ENCODE data around the gene PI4KA.
A peak's percentile ranks its signal among the peaks of the same experiment; 100 is the strongest.
"Not testable (repeated sequence)": the region's sequence is repeated elsewhere in the genome, so short reads cannot be mapped to it uniquely, and the experiment has no call there.

The PI4KA gene

GRCh38 chr22:20858615-20859416 is at the start of gene PI4KA, which contains the start of gene SNAP29:
Gene PI4KA (minus strand): TSS chr22:20858811. CDS start chr22:20858725, 86 bp downstream.
Gene SNAP29 (plus strand): TSS chr22:20859007. CDS start chr22:20859111, 104 bp downstream.
- DNase-seq: peak; percentile 95

- no peak for DNase-seq
Observed at GRCh38 chr22:20906387-20906767, 47.8 kb upstream of the PI4KA start.

- no peak for DNase-seq
Observed at GRCh38 chr22:20905415-20906386, 47.1 kb upstream of the PI4KA start.

GRCh38 chr22:20904980-20905355 is 46.4 kb upstream of the PI4KA start:
- no peak for DNase-seq

DNA sequence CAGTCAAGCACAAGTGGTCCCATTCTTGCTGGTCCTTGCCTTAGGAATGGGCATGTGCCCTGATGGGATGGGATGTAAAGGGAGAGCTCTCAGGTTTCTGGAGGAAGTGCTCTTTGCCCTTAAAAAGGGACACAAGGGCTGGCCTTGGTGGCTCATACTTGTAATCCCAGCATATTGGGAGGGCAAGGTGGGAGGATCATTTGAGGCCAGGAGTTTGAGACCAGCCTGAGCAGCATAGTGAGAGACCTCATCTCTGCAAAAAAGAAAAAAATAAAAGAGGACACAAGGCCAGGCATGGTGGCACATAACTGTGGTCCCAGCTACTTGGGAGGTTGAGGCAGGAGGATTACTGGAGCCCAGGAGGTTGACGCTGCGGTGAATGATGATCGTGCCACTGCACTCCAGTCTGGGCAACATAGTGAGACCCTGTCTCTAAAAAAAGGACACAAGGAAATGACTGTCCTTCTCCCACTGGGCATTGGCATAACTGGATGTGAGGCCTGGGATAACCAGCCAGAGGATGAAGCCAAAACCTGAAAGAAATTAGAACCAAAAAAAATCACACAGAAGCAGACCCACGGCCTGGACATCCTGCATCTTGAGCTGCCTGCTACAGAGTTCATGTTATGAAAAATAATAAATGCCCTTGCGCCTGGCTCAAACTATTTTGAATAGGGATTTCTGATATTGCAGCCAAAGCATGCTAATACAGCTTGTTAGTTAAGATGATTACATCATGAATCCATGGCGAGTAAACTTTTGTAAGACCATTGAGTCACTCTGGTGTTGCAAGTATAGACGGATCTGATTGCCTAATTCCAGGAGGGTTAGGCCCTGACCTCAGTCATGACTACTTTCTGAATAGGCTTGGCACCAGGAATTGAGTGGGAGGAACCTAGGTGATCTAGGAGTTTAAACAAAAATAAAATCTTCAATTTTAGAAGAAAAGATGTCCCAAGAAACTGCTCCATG is 45.7 kb upstream of the PI4KA start:
- DNase-seq: no peak

DNA sequence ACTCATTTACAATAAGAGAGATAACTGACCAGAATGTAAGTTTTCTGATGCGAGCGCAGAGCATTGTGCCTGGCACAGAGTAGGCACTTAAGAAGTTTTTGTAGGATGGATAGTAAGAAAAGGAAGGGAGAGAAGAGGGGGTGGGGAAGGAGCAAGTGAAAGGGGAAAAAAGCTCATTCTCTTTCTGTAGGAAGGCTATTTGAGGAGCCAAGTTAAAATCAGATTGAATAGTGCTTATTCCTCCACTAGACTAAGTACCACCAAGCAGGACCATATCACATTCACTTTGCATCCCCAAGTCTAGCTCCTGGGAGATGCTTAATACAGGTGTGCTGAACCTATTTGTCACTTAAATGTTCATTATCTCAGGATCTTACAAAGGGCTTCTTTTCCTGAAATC is 44.5 kb upstream of the PI4KA start:
- no peak for DNase-seq

GRCh38 chr22:20901093-20902033 is 42.8 kb upstream of the PI4KA start:
- not testable (repeated sequence) for DNase-seq

GRCh38 chr22:20899827-20900423 is 41.3 kb upstream of the PI4KA start:
- DNase-seq: no peak

- not testable (repeated sequence) for DNase-seq
Observed at GRCh38 chr22:20897737-20898136, 39.1 kb upstream of the PI4KA start.

DNA sequence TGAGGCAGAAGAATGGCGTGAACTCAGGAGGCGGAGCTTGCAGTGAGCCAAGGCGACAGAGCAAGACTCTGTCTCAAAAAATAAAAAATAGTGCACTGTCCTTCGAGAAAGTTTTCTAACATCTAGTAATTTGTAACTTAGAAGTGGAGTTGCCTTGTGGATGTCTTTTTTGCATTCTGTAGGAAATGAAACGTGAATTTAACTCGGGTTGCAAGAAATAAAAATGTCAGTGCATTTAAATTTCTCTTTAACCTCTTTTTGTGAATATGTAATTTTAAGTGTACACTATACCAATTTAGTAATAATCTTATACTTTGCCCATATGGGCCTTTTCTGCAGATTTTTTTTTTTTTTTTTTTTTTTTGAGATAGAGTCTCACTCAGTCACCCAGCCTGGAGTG is 32.4 kb upstream of the PI4KA start:
- DNase-seq: no peak

DNA sequence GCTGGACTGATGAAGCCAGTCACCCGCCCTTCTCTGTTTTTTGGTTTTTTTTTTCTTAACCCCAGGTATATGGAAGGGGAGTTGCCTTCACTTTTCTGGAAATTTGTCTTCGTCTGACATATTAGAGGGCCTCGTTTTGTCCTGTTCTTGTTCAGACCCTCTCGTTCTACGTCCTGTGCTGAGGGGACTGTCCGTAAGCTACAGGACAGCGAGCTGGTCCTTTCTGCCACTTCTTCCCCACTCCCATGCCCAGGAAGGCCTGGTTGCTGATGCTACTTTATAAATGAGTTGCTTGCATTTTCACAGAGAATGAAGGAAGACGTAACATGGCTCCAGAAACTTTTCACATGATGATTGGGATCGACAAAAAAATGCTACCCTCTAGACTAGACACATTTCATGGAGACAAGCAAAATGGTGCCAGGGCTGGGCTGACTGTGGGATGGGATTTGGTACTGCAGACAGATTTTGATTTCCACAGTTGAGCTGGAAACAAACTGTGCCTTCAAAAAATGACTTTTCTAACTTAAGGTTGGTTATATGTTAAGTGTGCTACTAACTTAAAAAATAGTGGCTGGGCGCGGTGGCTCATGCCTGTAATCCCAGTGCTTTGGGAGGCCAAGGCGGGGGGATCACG is 31.4 kb upstream of the PI4KA start:
- no peak for DNase-seq

DNA sequence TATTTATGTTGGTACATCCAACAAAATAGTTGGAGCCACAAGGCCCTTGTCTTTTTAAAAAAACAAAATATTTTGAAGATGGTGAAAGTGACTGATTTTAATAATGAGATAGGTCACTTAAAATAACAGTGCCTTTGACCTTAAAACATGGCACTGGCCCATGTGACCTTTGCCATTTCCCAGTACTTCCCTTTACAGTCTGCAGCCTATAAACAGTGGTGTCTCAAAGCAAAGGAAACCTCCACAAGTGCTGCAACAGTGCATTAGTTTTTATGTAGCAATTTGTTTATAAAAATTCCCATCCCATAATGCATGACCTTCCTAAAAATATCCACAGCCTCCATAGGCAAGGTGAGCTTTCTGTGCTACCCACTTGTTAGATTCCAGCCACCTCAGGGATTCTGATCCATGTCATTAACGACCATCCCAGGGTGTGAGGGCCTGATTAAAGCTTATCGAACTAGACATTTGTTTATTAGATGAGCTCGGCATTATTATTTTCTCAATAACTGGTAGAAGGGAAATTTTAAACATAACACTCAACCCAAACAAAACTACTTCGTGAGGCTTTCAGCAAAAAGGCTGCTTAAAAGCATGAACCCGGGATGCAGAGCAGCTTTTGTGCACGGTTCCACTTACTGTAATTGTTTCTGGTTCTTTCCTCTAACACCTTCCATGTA is 30.6 kb upstream of the PI4KA start:
- DNase-seq: no peak

- DNase-seq: no peak
Observed at GRCh38 chr22:20887375-20887774, 28.8 kb upstream of the PI4KA start.

DNA sequence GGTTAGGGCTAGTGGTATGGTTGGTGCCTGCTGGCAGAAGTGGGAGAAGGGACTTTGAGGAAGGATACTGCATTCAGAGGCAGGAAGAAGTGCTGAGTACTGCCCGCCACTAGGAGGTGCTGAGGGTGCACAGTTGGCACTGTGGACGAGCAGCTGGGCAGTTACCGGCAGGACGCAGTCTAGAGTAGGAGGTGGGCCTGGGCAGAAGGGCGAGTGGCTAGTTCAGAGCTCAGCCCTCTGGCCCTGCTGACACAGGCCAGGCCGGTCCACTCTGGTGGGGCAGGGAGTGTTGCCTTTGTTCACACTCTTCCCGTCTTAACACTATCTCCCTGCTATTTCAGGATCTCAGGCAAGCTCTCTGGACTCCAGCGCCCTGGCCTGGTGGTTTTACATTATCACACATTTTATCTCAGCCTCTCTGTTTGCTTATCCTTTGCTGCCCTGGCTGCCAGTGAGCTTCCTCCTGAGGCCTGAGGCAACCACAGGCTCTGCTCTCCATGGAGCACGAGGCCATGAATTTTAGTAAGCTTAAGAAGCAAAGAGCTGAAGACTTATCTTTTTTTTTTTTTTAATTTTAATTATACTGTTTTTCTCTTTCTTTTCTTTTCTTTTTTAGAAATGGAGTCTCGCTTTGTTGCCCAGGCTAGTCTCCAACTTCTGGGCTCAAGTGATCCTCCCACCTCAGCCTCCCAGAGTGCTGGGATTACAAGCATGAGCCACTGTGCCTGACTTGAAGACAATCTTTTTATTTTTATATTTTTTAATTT is 27.1 kb upstream of the PI4KA start:
- DNase-seq: peak; percentile 58

GRCh38 chr22:20885017-20885556 is 26.5 kb upstream of the PI4KA start:
- no peak for DNase-seq

- DNase-seq: no peak
Observed at GRCh38 chr22:20884454-20884853, 25.8 kb upstream of the PI4KA start.

DNA sequence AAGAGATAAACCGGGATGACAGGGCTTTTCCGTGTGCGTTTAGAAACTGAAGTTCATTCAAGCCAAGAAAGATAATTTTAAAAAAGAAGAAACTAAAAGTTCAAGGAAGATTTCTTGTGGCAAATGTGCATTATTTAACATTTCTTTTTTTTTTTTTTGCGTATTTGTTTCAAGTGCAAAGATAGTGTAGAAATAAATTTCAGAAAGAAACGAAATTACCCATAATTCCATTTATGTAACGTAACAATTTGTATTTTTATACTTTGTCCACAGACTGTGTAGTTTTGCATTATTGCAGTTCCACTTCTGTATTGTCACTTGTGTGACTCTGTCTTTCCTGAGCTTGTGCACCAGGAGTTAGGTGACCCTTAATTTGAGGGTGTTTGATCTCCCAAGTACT is 24.2 kb upstream of the PI4KA start:
- DNase-seq: no peak

Data from NCI-H146 (cell line).